ENCODE data around the gene TLK1. TPM values are rescaled to one million over a fixed set of nuclear protein-coding genes. Genes with fewer than 3 reads are reported as not detected.

TLK1 gene
- total RNA-seq, result 10 to 100 TPM; 41.0 to 57.6 (median 51.6) TPM

DNA sequence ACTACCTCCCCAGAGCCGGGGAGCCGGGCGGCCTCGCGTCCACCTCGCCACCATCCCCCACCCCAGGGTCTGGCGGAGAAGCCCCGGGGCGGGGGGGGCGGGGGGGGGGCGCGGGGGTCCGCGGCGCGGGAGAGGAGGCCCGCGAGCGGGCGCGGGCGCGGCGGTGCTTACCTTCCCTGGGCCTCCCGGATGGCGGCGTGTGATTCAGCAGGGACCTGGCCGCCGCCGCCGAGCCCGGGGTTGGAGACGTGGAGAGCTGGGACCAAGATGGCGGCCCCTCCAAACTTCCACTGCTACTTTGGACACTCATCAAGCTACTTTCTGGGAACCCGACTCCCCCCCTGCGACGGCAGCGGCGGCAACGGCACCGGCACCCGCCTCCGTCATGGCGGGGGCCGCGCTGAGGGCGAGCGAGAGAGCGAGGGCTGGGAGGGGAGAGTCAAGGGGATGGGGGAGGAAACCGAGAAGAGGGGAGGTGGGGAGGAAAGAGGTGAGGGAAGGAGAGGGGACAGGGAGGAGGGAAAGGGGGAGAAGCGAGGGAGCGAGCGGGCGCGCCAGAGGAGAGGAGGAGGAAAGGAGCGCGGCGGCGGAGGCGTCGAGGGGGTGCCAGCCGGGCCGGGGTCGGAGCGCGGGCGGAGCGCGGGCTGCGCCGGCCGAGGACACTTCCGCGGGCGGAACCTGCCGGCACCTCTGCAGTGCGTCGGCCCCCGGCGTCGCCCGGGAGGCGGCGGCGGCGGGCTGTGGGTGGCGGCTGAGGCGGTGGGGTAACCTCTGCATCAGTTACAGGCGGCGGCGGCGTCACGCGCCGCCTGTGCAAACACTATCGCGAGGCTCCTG lies at the start of gene TLK1:
Gene TLK1, minus strand, starts transcription at position 775 of the 837 bp plus-strand sequence. Its CDS starts 465 bp downstream, at position 310.
- TF ChIP-seq POLR2A (IDR thresholded peaks at IDR 0.05), result peak in 1 of 2 donors; percentile 65
- TF ChIP-seq, protein P1, sequence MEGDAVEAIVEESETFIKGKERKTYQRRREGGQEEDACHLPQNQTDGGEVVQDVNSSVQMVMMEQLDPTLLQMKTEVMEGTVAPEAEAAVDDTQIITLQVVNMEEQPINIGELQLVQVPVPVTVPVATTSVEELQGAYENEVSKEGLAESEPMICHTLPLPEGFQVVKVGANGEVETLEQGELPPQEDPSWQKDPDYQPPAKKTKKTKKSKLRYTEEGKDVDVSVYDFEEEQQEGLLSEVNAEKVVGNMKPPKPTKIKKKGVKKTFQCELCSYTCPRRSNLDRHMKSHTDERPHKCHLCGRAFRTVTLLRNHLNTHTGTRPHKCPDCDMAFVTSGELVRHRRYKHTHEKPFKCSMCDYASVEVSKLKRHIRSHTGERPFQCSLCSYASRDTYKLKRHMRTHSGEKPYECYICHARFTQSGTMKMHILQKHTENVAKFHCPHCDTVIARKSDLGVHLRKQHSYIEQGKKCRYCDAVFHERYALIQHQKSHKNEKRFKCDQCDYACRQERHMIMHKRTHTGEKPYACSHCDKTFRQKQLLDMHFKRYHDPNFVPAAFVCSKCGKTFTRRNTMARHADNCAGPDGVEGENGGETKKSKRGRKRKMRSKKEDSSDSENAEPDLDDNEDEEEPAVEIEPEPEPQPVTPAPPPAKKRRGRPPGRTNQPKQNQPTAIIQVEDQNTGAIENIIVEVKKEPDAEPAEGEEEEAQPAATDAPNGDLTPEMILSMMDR (IDR thresholded peaks at IDR 0.05), result no peak
- Histone ChIP-seq H3K4me1 (peaks cover 0 to 8% of the 10 kb centered on the region in 2 donors), H3K27ac (peak within 1 kb of the TSS; percentile 86 to 98 (median 96)), H3K27me3 (no peaks in the 10 kb centered on the region), H3K4me3 (replicated peaks in 1 of 3) (peak within 1 kb of the TSS; percentile 37 to 94 (median 66)), H3K36me3 (no peaks in the 10 kb centered on the region), H3K9me3 (no peaks in the 10 kb centered on the region)
- intact Hi-C loops (cut with DNase I), result loop anchor here (5.0 to 10.0 kb wide), 2 partner anchors 193 to 254 kb away; no protein-coding TSS in a partner anchor
- 1% methylated on average over 21 to 51 of the region's 97 CpGs for WGBS, 2 donors
- peak; percentile 70 to 74 for DNase-seq

- TF ChIP-seq, protein P1 (IDR thresholded peaks at IDR 0.05), result no peak
- TF ChIP-seq POLR2A (IDR thresholded peaks at IDR 0.05), result no peak
- Histone ChIP-seq H3K27ac (no peak overlapping the region), H3K27me3 (no peaks in the 10 kb centered on the region), H3K9me3 (no peaks in the 10 kb centered on the region), H3K36me3 (no peaks in the 10 kb centered on the region), H3K4me3 (replicated peaks in 1 of 3) (no peak overlapping the region), H3K4me1 (no peaks in the 10 kb centered on the region)
- DNase-seq, result no peak
- intact Hi-C loops (cut with DNase I), result no loop called here
- 77 to 80% methylated on average over 9 of the region's 9 CpGs for WGBS, 2 donors
These were observed 49.6 kb upstream of the TLK1 start for GRCh38 chr2:171210216-171210863.

- Histone ChIP-seq H3K27me3 (no peaks in the 10 kb centered on the region), H3K4me1 (no peaks in the 10 kb centered on the region), H3K27ac (no peak overlapping the region), H3K9me3 (no peaks in the 10 kb centered on the region), H3K4me3 (replicated peaks in 1 of 3) (no peak overlapping the region), H3K36me3 (no peaks in the 10 kb centered on the region)
- intact Hi-C loops (cut with DNase I), result no loop called here
- TF ChIP-seq, protein P1 (IDR thresholded peaks at IDR 0.05), result no peak
- TF ChIP-seq POLR2A (IDR thresholded peaks at IDR 0.05), result no peak
- no peak for DNase-seq
These were observed 48.0 kb upstream of the TLK1 start for GRCh38 chr2:171208657-171209056.

GRCh38 chr2:171206422-171207115 lies 45.9 kb upstream of the TLK1 start:
- DNase-seq, result no peak
- 93 to 95% methylated on average over 2 of the region's 2 CpGs for WGBS, 2 donors

More at GRCh38 chr2:171206422-171207115, 45.9 kb upstream of the TLK1 start:
- no peaks in the 10 kb centered on the region for H3K9me3 ChIP-seq
- no peak overlapping the region for H3K27ac ChIP-seq
- TF ChIP-seq, protein P1 (IDR thresholded peaks at IDR 0.05), result no peak
- TF ChIP-seq POLR2A (IDR thresholded peaks at IDR 0.05), result no peak
- no peak overlapping the region for H3K4me3 ChIP-seq (replicated peaks in 1 of 3)
- no peaks in the 10 kb centered on the region for H3K27me3 ChIP-seq
- H3K36me3 ChIP-seq, result no peaks in the 10 kb centered on the region
- intact Hi-C loops (cut with DNase I), result no loop called here
- no peaks in the 10 kb centered on the region for H3K4me1 ChIP-seq

Measured in thyroid gland (tissue), 4 donors.